GM12875 (cell line): ENCODE measurements around the gene EGFL8.

Experiments used
- H3K4me3 ChIP-seq: one replicate; pipeline ENCODE4 v1.5.1; 2011; ENCODE audit warnings: low read depth, low read length, control low read depth
- TF ChIP-seq, protein P1 (sequence below): IDR thresholded peaks from 2 replicates; pipeline ENCODE4 v1.5.1; 2011; ENCODE audit warnings: low read depth, mild to moderate bottlenecking, control low read depth, inconsistent platforms, low read length, moderate library complexity, borderline replicate concordance; ENCODE audit not compliant: insufficient read depth

EGFL8 gene

GRCh38 chr6:32146287-32146686 is 18.1 kb upstream of the EGFL8 start:
- TF ChIP-seq, protein P1, sequence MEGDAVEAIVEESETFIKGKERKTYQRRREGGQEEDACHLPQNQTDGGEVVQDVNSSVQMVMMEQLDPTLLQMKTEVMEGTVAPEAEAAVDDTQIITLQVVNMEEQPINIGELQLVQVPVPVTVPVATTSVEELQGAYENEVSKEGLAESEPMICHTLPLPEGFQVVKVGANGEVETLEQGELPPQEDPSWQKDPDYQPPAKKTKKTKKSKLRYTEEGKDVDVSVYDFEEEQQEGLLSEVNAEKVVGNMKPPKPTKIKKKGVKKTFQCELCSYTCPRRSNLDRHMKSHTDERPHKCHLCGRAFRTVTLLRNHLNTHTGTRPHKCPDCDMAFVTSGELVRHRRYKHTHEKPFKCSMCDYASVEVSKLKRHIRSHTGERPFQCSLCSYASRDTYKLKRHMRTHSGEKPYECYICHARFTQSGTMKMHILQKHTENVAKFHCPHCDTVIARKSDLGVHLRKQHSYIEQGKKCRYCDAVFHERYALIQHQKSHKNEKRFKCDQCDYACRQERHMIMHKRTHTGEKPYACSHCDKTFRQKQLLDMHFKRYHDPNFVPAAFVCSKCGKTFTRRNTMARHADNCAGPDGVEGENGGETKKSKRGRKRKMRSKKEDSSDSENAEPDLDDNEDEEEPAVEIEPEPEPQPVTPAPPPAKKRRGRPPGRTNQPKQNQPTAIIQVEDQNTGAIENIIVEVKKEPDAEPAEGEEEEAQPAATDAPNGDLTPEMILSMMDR: no peak
- no peak overlapping the region for H3K4me3 ChIP-seq

DNA sequence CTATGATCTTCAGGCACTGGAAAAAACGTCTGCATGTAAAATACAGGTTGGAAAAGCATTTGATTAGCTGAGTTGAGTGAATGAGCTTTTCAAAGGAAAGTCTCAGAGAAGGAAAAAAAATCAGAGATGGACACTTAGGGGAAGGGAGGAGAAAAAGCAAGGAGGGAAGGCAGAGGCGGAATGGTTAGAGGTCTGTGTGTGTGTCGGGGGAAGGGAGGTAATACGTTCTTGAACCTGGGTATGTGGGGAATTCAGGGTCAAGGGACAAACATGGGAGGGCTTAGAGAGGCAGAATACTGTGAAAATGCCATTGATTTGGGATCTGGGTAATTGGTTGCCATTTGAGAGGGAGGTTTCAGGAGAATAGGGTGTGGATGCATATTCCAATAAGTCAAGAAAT is 17.7 kb upstream of the EGFL8 start:
- TF ChIP-seq, protein P1: no peak
- H3K4me3 ChIP-seq: no peak overlapping the region

DNA sequence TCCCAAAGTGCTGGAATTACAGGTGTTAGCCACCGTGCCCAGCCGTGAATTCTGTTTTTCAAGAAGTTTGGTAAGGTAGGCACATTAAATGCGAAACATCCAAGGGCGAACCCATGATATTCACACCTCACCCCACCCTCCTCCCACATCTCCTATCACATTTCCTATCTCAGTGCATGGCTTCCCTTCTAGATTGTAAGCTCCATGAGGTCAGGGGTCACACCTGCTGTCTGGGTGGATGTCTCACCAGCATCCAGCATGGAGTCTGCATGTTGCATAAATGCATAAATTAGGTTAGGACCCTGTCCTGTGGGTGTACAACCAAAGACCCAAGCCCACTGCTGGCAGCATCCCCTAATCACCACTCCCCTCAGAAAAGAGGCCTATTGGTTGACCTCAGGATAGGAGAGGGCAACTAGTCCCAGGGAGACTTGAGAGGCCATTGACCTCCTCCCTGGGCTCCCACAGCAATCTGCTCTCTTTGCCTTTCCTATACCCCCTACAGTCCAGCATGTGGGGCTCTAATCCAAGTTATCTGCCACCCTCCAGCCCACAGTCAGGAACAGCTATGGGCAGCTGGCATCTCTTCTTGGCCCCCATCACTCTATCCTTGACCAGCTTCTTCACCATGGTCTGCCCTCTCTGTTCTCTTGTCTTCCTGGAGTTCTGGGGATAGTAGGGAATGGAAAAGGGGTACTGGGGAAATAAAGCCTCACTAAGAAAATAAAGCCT is 16.8 kb upstream of the EGFL8 start:
- TF ChIP-seq, protein P1: no peak
- no peak overlapping the region for H3K4me3 ChIP-seq

DNA sequence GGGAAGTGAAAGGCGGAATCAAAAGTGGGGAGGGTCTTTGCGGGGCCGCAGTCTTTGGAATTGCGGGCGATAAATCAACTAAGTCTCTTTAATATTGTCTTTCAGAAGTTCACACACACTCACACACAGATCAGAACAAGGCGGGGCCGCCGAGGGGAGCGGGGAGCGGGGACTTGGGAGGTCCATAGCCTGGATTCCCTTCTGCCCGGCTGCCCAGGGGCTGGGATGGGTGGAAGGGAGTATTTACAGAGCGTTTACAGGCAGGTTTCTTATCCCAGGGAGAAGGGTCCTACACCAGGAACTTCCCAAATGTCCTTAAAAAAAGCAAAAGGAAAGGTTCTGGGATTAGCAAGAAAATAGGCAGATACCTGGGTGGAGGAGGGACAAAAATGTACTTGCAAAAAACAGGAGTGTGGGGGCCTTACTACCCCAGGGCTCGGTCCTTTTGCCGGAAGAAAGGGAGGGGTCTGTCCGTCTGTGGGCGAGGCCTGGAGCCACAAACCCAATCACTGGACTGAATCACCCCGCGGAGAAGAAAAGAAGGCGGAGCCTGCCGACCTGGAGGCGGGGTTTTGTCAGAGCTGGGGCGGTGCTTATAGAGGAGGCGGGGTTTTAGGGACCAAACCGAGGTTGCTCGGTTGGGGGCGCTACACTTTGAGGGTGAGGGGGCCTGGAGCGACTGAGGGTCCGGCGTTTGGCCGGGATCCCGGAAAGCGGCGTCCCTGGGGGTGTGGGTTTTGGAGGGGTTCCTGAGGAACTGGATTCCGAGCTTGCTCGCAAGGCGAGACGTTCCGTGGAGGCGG is 15.9 kb upstream of the EGFL8 start:
- TF ChIP-seq, protein P1: no peak
- no peak overlapping the region for H3K4me3 ChIP-seq

DNA sequence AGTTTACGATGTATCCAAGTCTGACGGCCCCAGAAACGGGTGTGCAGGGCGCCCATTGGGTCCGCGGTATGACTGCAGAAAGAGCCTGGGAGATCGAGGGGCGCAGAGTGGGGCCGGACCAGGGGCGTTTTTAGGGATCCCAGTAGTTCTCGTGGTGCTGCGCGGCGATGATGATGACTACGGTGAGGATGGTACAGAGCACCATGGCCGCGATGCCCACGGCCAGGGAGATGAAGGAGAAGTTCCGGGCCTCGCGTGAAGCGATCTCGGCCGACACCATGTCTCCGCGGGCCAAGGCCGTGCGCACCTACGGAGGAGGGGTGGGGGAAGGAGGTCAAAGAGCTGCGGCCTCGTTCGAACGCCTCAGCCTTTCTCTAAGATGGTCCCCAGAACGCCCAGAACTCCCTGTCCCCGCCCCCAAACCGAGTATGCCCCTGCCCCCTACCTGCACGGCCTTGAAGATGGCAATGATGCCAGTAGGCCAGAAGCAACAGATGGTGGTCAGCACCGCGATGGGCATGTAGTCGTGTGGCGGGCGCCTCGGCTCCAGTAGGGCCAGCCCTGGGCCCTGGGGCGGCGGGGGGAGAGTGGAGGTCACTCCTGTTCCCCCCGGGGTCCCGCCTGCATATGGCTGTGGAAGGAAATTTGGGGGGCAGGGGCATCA is 15.2 kb upstream of the EGFL8 start:
- no peak overlapping the region for H3K4me3 ChIP-seq
- TF ChIP-seq, protein P1: no peak

GRCh38 chr6:32149932-32150870 is 14.2 kb upstream of the EGFL8 start:
- TF ChIP-seq, protein P1: no peak
- no peak overlapping the region for H3K4me3 ChIP-seq
